K562 (cell line): ENCODE measurements around the gene CSNK1A1L. TPM values are rescaled to one million over a fixed set of nuclear protein-coding genes. Genes with fewer than 3 reads are reported as not detected.
A peak's percentile ranks its signal among the peaks of the same experiment; 100 is the strongest.

Experiments used
- ATAC-seq: fragments of 200-7000 bp; cut with Tn5 transposase; 3 replicates; pipeline ENCODE4 v1.9.1; 2020; ENCODE audit warnings: moderate library complexity
- BruUV-seq: library from RNA; stranded (reverse); fragments of 400-500 nt; replicated peaks from 2 replicates; lab custom pipeline; 2021; lab: Mats Ljungman, UMichigan
- CTCF ChIA-PET: fragments of 300-600 bp; formaldehyde crosslinking; extraction: SDS; loops from one replicate; lab custom pipeline; 2021; ENCODE audit warnings: low intra/inter-chr PET ratio; lab: Yijun Ruan, JAX
- POLR2A ChIA-PET: fragments of 300-600, 350-650 bp; sonication (Branson Sonifier 250); formaldehyde crosslinking; extraction: SDS; loops from one replicate; lab custom pipeline; 2021; ENCODE audit warnings: antibody characterized with exemption, inconsistent platforms; lab: Yijun Ruan, JAX
- DNase-seq, 4 experiments: peaks; one replicate each; pipeline versions ENCODE4 v3.0.0 to v3.0.0-alpha.2; 2011 to 2018; ENCODE audit warnings: low spot score in 3 of 4, mixed read lengths in 3 of 4; ENCODE audit errors: extremely low read depth in 1 of 4
- FAIRE-seq: peaks from 2 replicates; lab custom pipeline; 2011; peaks lifted over from hg19 to GRCh38; lab: Jason Lieb, UNC
- H2AFZ ChIP-seq: 2 replicates; pipeline ENCODE4 v1.6.0; 2011; ENCODE audit warnings: low read depth, low read length, control low read depth, inconsistent platforms
- H3K27ac ChIP-seq: fragments of 200-600 bp; 3 replicates; pipeline ENCODE4 v1.8.0; 2011; ENCODE audit warnings: low read depth, mild to moderate bottlenecking, control low read depth, inconsistent platforms, low read length, moderate library complexity, mixed read lengths; ENCODE audit errors: extremely low read depth
- H3K27me3 ChIP-seq, 2 experiments: fragments of 300-600 bp in 1 of 2; 2 replicates in 1 of 2; 3 replicates in 1 of 2; pipeline versions ENCODE4 v1.6.0 to v1.8.0; 2011; ENCODE audit warnings: inconsistent platforms in 2 of 2, low read length in 2 of 2, mild to moderate bottlenecking in 1 of 2, mixed read lengths in 1 of 2, moderate library complexity in 1 of 2; ENCODE audit not compliant: control insufficient read depth in 2 of 2, insufficient read depth in 2 of 2
- H3K36me3 ChIP-seq: fragments of 300-600 bp; 3 replicates; pipeline ENCODE4 v1.8.0; 2011; ENCODE audit warnings: mild to moderate bottlenecking, low read length, inconsistent platforms; ENCODE audit not compliant: control insufficient read depth, insufficient read depth
- H3K4me1 ChIP-seq, 2 experiments: fragments of 200-600 bp in 1 of 2; replicated peaks in 1 of 2; 2 replicates in 1 of 2; 3 replicates in 1 of 2; pipeline versions ENCODE4 v1.5.1 to v1.8.0; 2011; ENCODE audit warnings: inconsistent platforms in 2 of 2, low read length in 2 of 2, mild to moderate bottlenecking in 1 of 2, mixed read lengths in 1 of 2, moderate library complexity in 1 of 2; ENCODE audit not compliant: control insufficient read depth in 2 of 2, insufficient read depth in 2 of 2
- H3K4me2 ChIP-seq: 2 replicates; pipeline ENCODE4 v1.6.1; 2011; ENCODE audit warnings: low read length, control low read depth, inconsistent platforms, mixed read lengths; ENCODE audit not compliant: insufficient read depth
- H3K4me3 ChIP-seq: fragments of 200-600 bp; sonication (generic), shearing (Covaris generic); 2 replicates; pipeline ENCODE4 v1.5.1; 2016; ENCODE audit warnings: control low read depth, inconsistent platforms
- H3K79me2 ChIP-seq: fragments of 200-600 bp; 3 replicates; pipeline ENCODE4 v1.8.0; 2011; ENCODE audit warnings: low read length, inconsistent platforms; ENCODE audit not compliant: control insufficient read depth, insufficient read depth
- H3K9ac ChIP-seq, 2 experiments: 2 replicates each; pipeline versions ENCODE4 v1.6.0 to v1.6.1; 2011; ENCODE audit warnings: low read depth in 2 of 2, low read length in 2 of 2, control low read depth in 1 of 2, inconsistent platforms in 1 of 2, mild to moderate bottlenecking in 1 of 2, mixed read lengths in 1 of 2; ENCODE audit not compliant: insufficient read depth in 1 of 2
- H3K9me1 ChIP-seq: one replicate; pipeline ENCODE4 v1.6.0; 2011; ENCODE audit warnings: inconsistent platforms, mild to moderate bottlenecking, low read length, moderate library complexity; ENCODE audit not compliant: control insufficient read depth, insufficient read depth
- H3K9me3 ChIP-seq: replicated peaks from 2 replicates; pipeline ENCODE4 v1.5.1; 2011; ENCODE audit warnings: low read depth, low read length, inconsistent platforms; ENCODE audit not compliant: control insufficient read depth, insufficient read depth
- H4K20me1 ChIP-seq: replicated peaks from 2 replicates; pipeline ENCODE4 v1.6.1; 2011; ENCODE audit warnings: low read length, inconsistent platforms, mixed read lengths; ENCODE audit not compliant: control insufficient read depth, insufficient read depth
- BRD4 ChIP-seq: fragments of 200-600 bp; sonication (generic); IDR thresholded peaks from 2 replicates; pipeline ENCODE4 v1.6.1; 2017; ENCODE audit warnings: inconsistent platforms
- ELF4 ChIP-seq: fragments of 450-650 bp; formaldehyde crosslinking; IDR thresholded peaks from 2 replicates; pipeline ENCODE4 v1.4.0; 2022; ENCODE audit warnings: missing genetic modification characterization
- ETV5 ChIP-seq: sonication (generic); formaldehyde crosslinking; IDR thresholded peaks from 2 replicates; pipeline ENCODE4 v1.4.0; 2020; ENCODE audit warnings: low read depth, mild to moderate bottlenecking, missing genetic modification reagents
- FOSL1 ChIP-seq: fragments of 200-800 bp; sonication (Bioruptor generic); conservative IDR thresholded peaks from 2 replicates; pipeline ENCODE4 v1.6.1; 2016; ENCODE audit warnings: missing genetic modification characterization, missing compliant biosample characterization
- FOXA3 ChIP-seq, 2 experiments: fragments of 450-650 bp in 1 of 2; sonication (generic) in 1 of 2; formaldehyde crosslinking; IDR thresholded peaks in 1 of 2; conservative IDR thresholded peaks in 1 of 2; 2 replicates each; pipeline versions ENCODE4 v1.4.0 to v1.8.0; 2020 to 2022; ENCODE audit warnings: mild to moderate bottlenecking in 2 of 2, missing genetic modification reagents in 1 of 2
- FUS ChIP-seq: fragments of 200-400 bp; formaldehyde crosslinking; optimal IDR thresholded peaks from 2 replicates; pipeline ENCODE3; 2017; ENCODE audit warnings: low read depth, low read length
- HMBOX1 ChIP-seq: sonication (generic); IDR thresholded peaks from 2 replicates; pipeline ENCODE4 v1.6.1; 2016
- MTA3 ChIP-seq: fragments of 450-650 bp; formaldehyde crosslinking; IDR thresholded peaks from 2 replicates; pipeline ENCODE4 v1.6.1; 2017; ENCODE audit warnings: mild to moderate bottlenecking, borderline replicate concordance
- NUFIP1 ChIP-seq: fragments of 450-650 bp; IDR thresholded peaks from 2 replicates; pipeline ENCODE4 v1.6.1; 2018; ENCODE audit not compliant: partially characterized antibody
- PCBP2 ChIP-seq: fragments of 200-400 bp; formaldehyde crosslinking; IDR thresholded peaks from 2 replicates; pipeline ENCODE4 v1.6.1; 2018; ENCODE audit warnings: low read length, low read depth, mild to moderate bottlenecking, moderate library complexity; ENCODE audit not compliant: poor library complexity, severe bottlenecking
- PTTG1 ChIP-seq: fragments of 450-650 bp; IDR thresholded peaks from 2 replicates; pipeline ENCODE4 v1.6.1; 2016; ENCODE audit warnings: low read depth, mild to moderate bottlenecking, missing genetic modification characterization, missing compliant biosample characterization
- RHOXF2B ChIP-seq: fragments of 250-450 bp; sonication (Bioruptor Pico); conservative IDR thresholded peaks from 2 replicates; pipeline ENCODE4 v1.5.1; 2021
- SIN3A ChIP-seq, 2 experiments: fragments of 150-350 bp in 1 of 2; IDR thresholded peaks; 2 replicates each; pipeline ENCODE4 v1.6.1; 2011 to 2016; ENCODE audit warnings: borderline replicate concordance in 2 of 2, low read depth in 2 of 2, low read length in 2 of 2, mild to moderate bottlenecking in 2 of 2, moderate library complexity in 2 of 2; ENCODE audit not compliant: control insufficient read depth in 1 of 2
- SRF ChIP-seq, 2 experiments: fragments of 250-450, 450-650 bp in 1 of 2; sonication (Bioruptor Pico) in 1 of 2; sonication (generic) in 1 of 2; formaldehyde crosslinking; IDR thresholded peaks; 2 replicates each; pipeline versions ENCODE4 v1.5.0 to v1.5.1; 2020 to 2022; ENCODE audit warnings: mild to moderate bottlenecking in 1 of 2, missing genetic modification reagents in 1 of 2
- THAP7 ChIP-seq: fragments of 250-450 bp; sonication (Bioruptor Pico); IDR thresholded peaks from 2 replicates; pipeline ENCODE4 v1.5.0; 2021
- ZBTB17 ChIP-seq: fragments of 450-650 bp; formaldehyde crosslinking; IDR thresholded peaks from 2 replicates; pipeline ENCODE4 v1.4.0; 2020; ENCODE audit warnings: mild to moderate bottlenecking
- ZNF431 ChIP-seq: sonication (generic); formaldehyde crosslinking; IDR thresholded peaks from 2 replicates; pipeline ENCODE4 v1.8.0; 2022; ENCODE audit warnings: mild to moderate bottlenecking, missing genetic modification reagents
- WGBS: fragments of 100-300 bp; shearing (Covaris generic); methylation state at CpG from one replicate; pipeline ENCODE4 v1.1.6; 2016; ENCODE audit warnings: low coverage, mixed read lengths; ENCODE audit not compliant: insufficient coverage; ENCODE audit errors: missing lambda C conversion rate; 5-methylcytosine and 5-hydroxymethylcytosine counted together
- in situ Hi-C: fragments of 300-500 bp; cut with MboI; formaldehyde crosslinking; loops from 4 replicates; pipeline ENCODE4 v1.15.0; 2018; ENCODE audit warnings: inconsistent platforms, mixed read lengths
- intact Hi-C: fragments of 100-400 bp; cut with micrococcal nuclease; formaldehyde crosslinking; loops from 2 replicates; pipeline ENCODE4 v1.14.2; 2022
- polyA plus RNA-seq, 8 experiments: library from polyadenylated mRNA; depleted of rRNA in 4 of 8; stranded (reverse) in 5 of 8; unstranded in 3 of 8; fragments of >200 nt; fragmentation: Nextera tagmentation in 2 of 8; fragmentation: Illumina TruSeq in 1 of 8; extraction: Ambion mirVana in 2 of 8; extraction: Trizol in 1 of 8; gene quantifications; 2 replicates each; pipeline versions ENCODE4 v1.2.1 to v1.2.3, GENCODE V29; 2011 to 2014; ENCODE audit warnings: inconsistent platforms in 1 of 8, missing spikeins in 1 of 8
- total RNA-seq, 7 experiments: library from RNA; depleted of rRNA in 6 of 7; stranded (reverse); fragments of >200 nt in 6 of 7; fragmentation: Illumina TruSeq in 2 of 7; extraction: Trizol in 2 of 7; gene quantifications; 2 replicates each; pipeline versions ENCODE4 v1.2.1 to v1.2.3, GENCODE V29; 2011 to 2021; ENCODE audit warnings: low replicate concordance in 1 of 7

Gene CSNK1A1L
- total and polyA plus RNA-seq, 9 of the 15 experiments (the other 6 are each of a cell fraction or from before 2014, with no cell fraction given), result not detected

DNA sequence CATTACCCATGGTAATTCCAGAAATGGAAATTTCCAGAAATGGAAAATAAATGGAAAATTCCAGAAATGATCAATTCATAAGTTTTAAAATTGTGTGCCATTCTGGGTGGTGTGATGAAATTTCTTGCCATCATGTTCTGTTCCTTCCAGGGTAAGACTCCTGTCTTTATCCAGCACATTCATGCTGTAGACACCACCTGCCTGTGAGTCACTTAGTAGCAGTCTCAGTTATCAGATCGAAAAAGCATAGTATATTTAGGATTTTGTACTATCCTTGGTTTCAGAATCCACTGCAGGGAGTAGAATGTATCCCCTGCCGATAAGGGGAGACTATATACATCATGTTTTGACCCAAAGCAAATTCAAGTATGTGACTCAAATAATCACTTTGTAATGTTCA is 26.7 kb upstream of the CSNK1A1L start:
- CTCF ChIA-PET, result no interaction called here
- no TSS peak for BruUV-seq
- Histone ChIP-seq H4K20me1 (no peaks in the 10 kb centered on the region), H3K9me3 (no peaks in the 10 kb centered on the region), H2AFZ (no peak overlapping the region), H3K9me1 (no peaks in the 10 kb centered on the region), H3K4me3 (no peak overlapping the region), H3K27me3 (no peaks in the 10 kb centered on the region)
- TF ChIP-seq FOSL1 (tag) (0 out of 2 replicates have a peak, but pooled peaks have one; percentile 31), SIN3A (IDR thresholded peaks at IDR 0.05; ENCODE audit: borderline replicate concordance in 2 of 2, control insufficient read depth in 1 of 2, low read depth in 2 of 2, low read length in 2 of 2) (no peak), ZBTB17 (CRISPR knock-in tag) (no peak), ETV5 (CRISPR knock-in tag) (no peak)
- TF ChIP-seq, all 486 proteins: peak for 1
- intact Hi-C loops (no loop called here), in situ Hi-C loops (no loop called here)
- Histone ChIP-seq H3K4me1 (no peaks in the 10 kb centered on the region), H3K27ac (no peak overlapping the region), H3K79me2 (no peaks in the 10 kb centered on the region), H3K9ac (no peak overlapping the region), H3K4me2 (no peak overlapping the region), H3K36me3 (no peaks in the 10 kb centered on the region)
- ATAC-seq (no peak), DNase-seq (no peak), FAIRE-seq (no peak)
- POLR2A ChIA-PET, result no interaction called here
- 0% methylated on average over 2 of the region's 2 CpGs for WGBS

DNA sequence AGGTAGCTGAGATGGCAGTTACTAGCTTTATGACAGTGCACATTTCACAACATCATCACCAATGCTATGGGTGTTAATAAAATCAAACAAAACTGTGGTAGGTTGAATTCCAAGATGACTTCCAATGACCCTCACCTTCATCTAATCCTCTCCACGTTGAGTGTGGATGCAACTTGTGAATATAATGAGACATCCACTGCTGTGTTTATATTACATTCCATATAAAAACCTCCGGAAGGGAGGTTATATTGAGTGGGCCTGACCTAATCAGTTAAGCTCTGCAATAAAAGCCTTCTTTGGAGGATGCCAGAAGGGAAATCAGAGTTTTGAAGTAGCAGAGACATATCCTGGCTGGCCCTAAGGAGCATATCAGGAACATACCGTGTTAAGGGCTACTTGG is 25.6 kb upstream of the CSNK1A1L start:
- Histone ChIP-seq H3K9ac (no peak overlapping the region), H3K9me3 (no peaks in the 10 kb centered on the region), H3K27me3 (no peaks in the 10 kb centered on the region), H3K4me1 (no peaks in the 10 kb centered on the region), H3K9me1 (no peaks in the 10 kb centered on the region), H3K27ac (no peak overlapping the region), H3K4me3 (no peak overlapping the region), H4K20me1 (no peaks in the 10 kb centered on the region), H3K4me2 (no peak overlapping the region), H3K79me2 (no peaks in the 10 kb centered on the region), H2AFZ (no peak overlapping the region), H3K36me3 (no peaks in the 10 kb centered on the region)
- intact Hi-C loops, result no loop called here
- no TSS peak for BruUV-seq
- 5% methylated on average over 2 of the region's 3 CpGs for WGBS
- DNase-seq (no peak), FAIRE-seq (no peak), ATAC-seq (no peak)
- POLR2A ChIA-PET, result no interaction called here
- in situ Hi-C loops, result no loop called here
- CTCF ChIA-PET, result no interaction called here
- TF ChIP-seq HMBOX1, result no peak
- no peak for TF ChIP-seq ELF4 (CRISPR knock-in tag)
- TF ChIP-seq MTA3, result no peak
- TF ChIP-seq RHOXF2B (CRISPR knock-in tag), result no peak
- TF ChIP-seq PCBP2, result no peak
- no peak for TF ChIP-seq SRF (CRISPR knock-in tag; IDR thresholded peaks at IDR 0.05)
- no peak for TF ChIP-seq THAP7 (CRISPR knock-in tag)
- TF ChIP-seq NUFIP1, result no peak
- TF ChIP-seq PTTG1, result no peak
- TF ChIP-seq BRD4, result no peak
- no peak for TF ChIP-seq FUS
- no peak for TF ChIP-seq ZNF431
- TF ChIP-seq FOXA3 (CRISPR knock-in tag; conservative IDR thresholded peaks at IDR 0.05 in 1 of 2, IDR thresholded peaks at IDR 0.05 in 1 of 2), result no peak
